GM12878 (cell line): Measurements from ENCODE around the gene NCBP2. TPM values are rescaled to one million over a fixed set of nuclear protein-coding genes. Genes with fewer than 3 reads are reported as not detected.

Experiments
- ATAC-seq: fragments of 200-7000 bp; cut with Tn5 transposase; 3 replicates; pipeline ENCODE4 v1.9.1; 2020; ENCODE audit warnings: mild to moderate bottlenecking, moderate library complexity
- BruUV-seq: library from RNA; stranded (reverse); fragments of 400-500 nt; replicated peaks from 2 replicates; lab custom pipeline; 2021; lab: Mats Ljungman, UMichigan
- CTCF ChIA-PET: fragments of 300-600 bp; sonication (Branson Sonifier 250); formaldehyde crosslinking; extraction: SDS; loops from one replicate; lab custom pipeline; 2021; ENCODE audit warnings: inconsistent platforms; lab: Yijun Ruan, JAX
- POLR2A ChIA-PET: fragments of 350-600 bp; formaldehyde crosslinking; extraction: SDS; loops from one replicate; lab custom pipeline; 2021; ENCODE audit warnings: inconsistent platforms; lab: Charles Lee
- RAD21 ChIA-PET: fragments of 300-600 bp; sonication (Branson Sonifier 250); formaldehyde crosslinking; loops from one replicate; lab custom pipeline; 2023; ENCODE audit warnings: antibody characterized with exemption; ENCODE audit not compliant: unreplicated experiment; lab: Charles Lee
- SMC1A ChIA-PET: fragments of 300-600 bp; sonication (Branson Sonifier 250); formaldehyde crosslinking; loops from one replicate; lab custom pipeline; 2023; ENCODE audit not compliant: unreplicated experiment, uncharacterized antibody; lab: Charles Lee
- DNase-seq: peaks from one replicate; pipeline ENCODE4 v3.0.0-alpha.2; 2011; ENCODE audit warnings: low read depth, low spot score
- FAIRE-seq: peaks from 3 replicates; lab custom pipeline; 2011; peaks lifted over from hg19 to GRCh38; lab: Jason Lieb, UNC
- H2AFZ ChIP-seq: 2 replicates; pipeline ENCODE4 v1.6.0; 2011; ENCODE audit warnings: low read depth, low read length, control low read depth; ENCODE audit not compliant: control insufficient read depth
- H3K27ac ChIP-seq: 2 replicates; pipeline ENCODE4 v1.5.1; 2011; ENCODE audit warnings: control low read depth; ENCODE audit not compliant: control insufficient read depth, insufficient read depth
- H3K27me3 ChIP-seq, 2 experiments: replicated peaks in 1 of 2; 2 replicates each; pipeline versions ENCODE4 v1.6.0 to v1.6.1; 2011; ENCODE audit warnings: low read length in 1 of 2; ENCODE audit not compliant: control insufficient read depth in 2 of 2, insufficient read depth in 2 of 2
- H3K36me3 ChIP-seq, 2 experiments: 2 replicates each; pipeline ENCODE4 v1.5.1; 2011; ENCODE audit warnings: low read length in 1 of 2; ENCODE audit not compliant: control insufficient read depth in 2 of 2, insufficient read depth in 2 of 2
- H3K4me1 ChIP-seq: 2 replicates; pipeline ENCODE4 v1.6.1; 2011; ENCODE audit warnings: mild to moderate bottlenecking, low read length, moderate library complexity, mixed read lengths; ENCODE audit not compliant: control insufficient read depth, insufficient read depth
- H3K4me2 ChIP-seq: 2 replicates; pipeline ENCODE4 v1.6.0; 2011; ENCODE audit warnings: control low read depth; ENCODE audit not compliant: control insufficient read depth, insufficient read depth
- H3K4me3 ChIP-seq: fragments of 200-600 bp; sonication (generic); 2 replicates; pipeline ENCODE4 v1.5.1; 2016
- H3K79me2 ChIP-seq: 2 replicates; pipeline ENCODE4 v1.6.0; 2011; ENCODE audit warnings: low read length; ENCODE audit not compliant: control insufficient read depth, insufficient read depth
- H3K9ac ChIP-seq: 2 replicates; pipeline ENCODE4 v1.8.0; 2011; ENCODE audit warnings: low read length, control low read depth, mixed read lengths; ENCODE audit not compliant: control insufficient read depth, insufficient read depth
- H3K9me3 ChIP-seq: replicated peaks from 3 replicates; pipeline ENCODE4 v1.5.1; 2011; ENCODE audit warnings: mild to moderate bottlenecking, low read length; ENCODE audit not compliant: control insufficient read depth, insufficient read depth
- H4K20me1 ChIP-seq: 2 replicates; pipeline ENCODE4 v1.6.0; 2011; ENCODE audit not compliant: control insufficient read depth, insufficient read depth
- BHLHE40 ChIP-seq, 2 experiments: fragments of 450-650 bp in 1 of 2; IDR thresholded peaks; 2 replicates each; pipeline ENCODE4 v1.6.1; 2011 to 2017; ENCODE audit warnings: low read depth in 2 of 2, borderline replicate concordance in 1 of 2, improper control_type of control experiment in 1 of 2, low read length in 1 of 2, mild to moderate bottlenecking in 1 of 2
- ETV6 ChIP-seq, 2 experiments: fragments of 450-650 bp in 1 of 2; IDR thresholded peaks in 1 of 2; conservative IDR thresholded peaks in 1 of 2; 2 replicates each; pipeline ENCODE4 v1.6.1; 2014; ENCODE audit warnings: antibody characterized with exemption in 1 of 2, borderline replicate concordance in 1 of 2, low read depth in 1 of 2, mild to moderate bottlenecking in 1 of 2, moderate library complexity in 1 of 2
- GATAD2B ChIP-seq: fragments of 450-650 bp; conservative IDR thresholded peaks from 2 replicates; pipeline ENCODE4 v1.6.1; 2017; ENCODE audit warnings: low read depth, mild to moderate bottlenecking, moderate library complexity
- LARP7 ChIP-seq: fragments of 450-650 bp; IDR thresholded peaks from 2 replicates; pipeline ENCODE4 v1.6.1; 2017; ENCODE audit warnings: mild to moderate bottlenecking
- MAX ChIP-seq: IDR thresholded peaks from 2 replicates; pipeline ENCODE4 v1.6.1; 2012; ENCODE audit warnings: low read depth, low read length, improper control_type of control experiment
- NFYB ChIP-seq: IDR thresholded peaks from 2 replicates; pipeline ENCODE4 v1.6.1; 2011; ENCODE audit warnings: low read depth, mild to moderate bottlenecking, low read length, improper control_type of control experiment, moderate library complexity; ENCODE audit not compliant: insufficient read depth
- POLR2AphosphoS2 ChIP-seq: IDR thresholded peaks from 2 replicates; pipeline ENCODE4 v1.6.1; 2011; ENCODE audit warnings: low read depth, mild to moderate bottlenecking, low read length, improper control_type of control experiment, moderate library complexity
- RCOR1 ChIP-seq: conservative IDR thresholded peaks from 2 replicates; pipeline ENCODE4 v1.6.1; 2012; ENCODE audit warnings: low read depth, low read length, improper control_type of control experiment
- RELA ChIP-seq: fragments of 450-650 bp; IDR thresholded peaks from 2 replicates; pipeline ENCODE4 v1.8.0; 2014; ENCODE audit warnings: borderline replicate concordance; ENCODE audit not compliant: partially characterized antibody
- SMC3 ChIP-seq: IDR thresholded peaks from 2 replicates; pipeline ENCODE4 v1.6.1; 2011; ENCODE audit warnings: low read length, improper control_type of control experiment, borderline replicate concordance
- SREBF2 ChIP-seq: IDR thresholded peaks from 2 replicates; pipeline ENCODE4 v1.6.1; 2012; ENCODE audit warnings: mild to moderate bottlenecking, low read length
- STAT3 ChIP-seq: IDR thresholded peaks from 2 replicates; pipeline ENCODE4 v1.6.1; 2011; ENCODE audit warnings: low read depth, low read length, improper control_type of control experiment
- USF2 ChIP-seq: IDR thresholded peaks from 2 replicates; pipeline ENCODE4 v1.6.1; 2011; ENCODE audit warnings: low read depth, low read length, improper control_type of control experiment, borderline replicate concordance
- ZBTB11 ChIP-seq: fragments of 450-650 bp; formaldehyde crosslinking; IDR thresholded peaks from 2 replicates; pipeline ENCODE4 v1.5.0; 2022; ENCODE audit warnings: mild to moderate bottlenecking, missing genetic modification characterization
- ZNF622 ChIP-seq: fragments of 450-650 bp; IDR thresholded peaks from 2 replicates; pipeline ENCODE4 v1.6.1; 2017; ENCODE audit warnings: mild to moderate bottlenecking, inconsistent platforms
- WGBS: methylation state at CpG from one replicate; pipeline ENCODE4 v1.1.6; 2016; ENCODE audit warnings: low lambda C conversion rate; ENCODE audit not compliant: insufficient replicate concordance, insufficient coverage; ENCODE audit errors: missing lambda C conversion rate; 5-methylcytosine and 5-hydroxymethylcytosine counted together
- in situ Hi-C: fragments of 300-500 bp; cut with MboI; formaldehyde crosslinking; loops from 9 replicates; pipeline ENCODE4 v1.14.3; 2018; ENCODE audit warnings: mixed read lengths
- intact Hi-C: fragments of 100-400 bp; cut with micrococcal nuclease; formaldehyde crosslinking; loops from one replicate; pipeline ENCODE4 v1.14.2; 2022; ENCODE audit not compliant: unreplicated experiment
- polyA plus RNA-seq, 11 experiments: library from polyadenylated mRNA; depleted of rRNA in 4 of 11; unstranded in 6 of 11; stranded (reverse) in 5 of 11; fragments of >200 nt; fragmentation: Nextera tagmentation in 4 of 11; fragmentation: Illumina TruSeq in 1 of 11; extraction: Ambion mirVana in 4 of 11; extraction: Trizol in 1 of 11; gene quantifications; 1 replicate in 1 of 11; 2 replicates in 10 of 11; pipeline versions ENCODE4 v1.2.1 to v1.2.3, GENCODE V29; 2011 to 2016; ENCODE audit warnings: inconsistent platforms in 2 of 11, missing spikeins in 2 of 11, low read depth in 1 of 11
- total RNA-seq, 4 experiments: library from RNA; depleted of rRNA in 3 of 4; stranded (reverse); fragments of >200 nt in 3 of 4; fragmentation: Illumina TruSeq in 1 of 4; extraction: Trizol in 1 of 4; gene quantifications; 2 replicates each; pipeline versions ENCODE4 v1.2.1 to v1.2.3, GENCODE V29; 2013 to 2021

NCBP2 gene
- total and polyA plus RNA-seq, 10 of the 15 experiments (the other 5 are each of a cell fraction or from before 2014, with no cell fraction given), result 59.6 to 136 (median 96.4) TPM

- TF ChIP-seq ZBTB11 (CRISPR knock-in tag), result no peak
- no peak for TF ChIP-seq SMC3
- TF ChIP-seq RELA, result no peak
- TF ChIP-seq NFYB, result no peak
- TF ChIP-seq USF2, result no peak
- TF ChIP-seq SREBF2, result no peak
- no peak for TF ChIP-seq MAX
- TF ChIP-seq, all 136 proteins: peak for 0
These were observed 9.0 kb upstream of the NCBP2 start (continued) for GRCh38 chr3:196951371-196951770.

- Histone ChIP-seq H3K4me2 (no peak overlapping the region), H3K27me3 (no peaks in the 10 kb centered on the region), H3K36me3 (peaks cover 0 to 4% of the 10 kb centered on the region in 2 experiments; a peak in 1 of 4 replicates), H3K4me3 (no peak overlapping the region), H3K27ac (no peak overlapping the region), H2AFZ (no peak overlapping the region), H4K20me1 (no peaks in the 10 kb centered on the region), H3K79me2 (no peaks in the 10 kb centered on the region), H3K9ac (no peak overlapping the region), H3K9me3 (no peaks in the 10 kb centered on the region), H3K4me1 (peaks cover 3% of the 10 kb centered on the region)
- 77% methylated on average over 6 of the region's 6 CpGs for WGBS
- CTCF ChIA-PET, result interaction anchor here (0.7 to 1.3 kb wide), 3 partner anchors 9 to 100 kb away, joined by 3 read pairs; no protein-coding TSS in a partner anchor
- no TSS peak for BruUV-seq
- DNase-seq (no peak), FAIRE-seq (no peak), ATAC-seq (no peak)
- RAD21 ChIA-PET, result no interaction called here
- SMC1A ChIA-PET, result no interaction called here
- in situ Hi-C loops (no loop called here), intact Hi-C loops (loop anchor here (10.0 kb wide), 1 partner anchor 235 kb away; the partner anchor contains the start of genes CEP19 and PIGX)
- POLR2A ChIA-PET, result interaction anchor here (1.0 kb wide), 1 partner anchor 81 kb away, joined by 4 read pairs; the partner anchor contains the start of gene SENP5
- TF ChIP-seq ZNF622, result no peak
- TF ChIP-seq STAT3, result no peak
- no peak for TF ChIP-seq ETV6 (conservative IDR thresholded peaks at IDR 0.05 in 1 of 2, IDR thresholded peaks at IDR 0.05 in 1 of 2; ENCODE audit: borderline replicate concordance in 1 of 2, low read depth in 1 of 2)
- TF ChIP-seq GATAD2B, result no peak
- TF ChIP-seq MAX, result no peak
- TF ChIP-seq RCOR1, result no peak
- no peak for TF ChIP-seq POLR2AphosphoS2
- no peak for TF ChIP-seq LARP7
- TF ChIP-seq BHLHE40 (IDR thresholded peaks at IDR 0.05; ENCODE audit: borderline replicate concordance in 1 of 2, low read depth in 2 of 2, low read length in 1 of 2), result no peak
These were observed 7.4 kb upstream of the NCBP2 start for GRCh38 chr3:196949750-196950149.
